ENCODE results near the gene RMND5A. TPM values are rescaled to one million over a fixed set of nuclear protein-coding genes. Genes with fewer than 3 reads are reported as not detected.
A peak's percentile ranks its signal among the peaks of the same experiment; 100 is the strongest.

RMND5A gene
- total RNA-seq, 6 experiments from 2014 or later: 22.2 to 45.6 (median 33.8) TPM

GRCh38 chr2:86809481-86810121 is 89.5 kb downstream of the RMND5A start:
- Histone ChIP-seq H3K9me3 (no peaks in the 10 kb centered on the region), H3K4me3 (no peak overlapping the region), H3K4me1 (peaks cover 0 to 27% (median 11%) of the 10 kb centered on the region in 4 donors), H3K27ac (no peak overlapping the region), H3K36me3 (no peaks in the 10 kb centered on the region), H3K27me3 (peaks cover 0 to 8% of the 10 kb centered on the region in 2 donors)
- ATAC-seq (no peak), DNase-seq (peak in 1 of 3 donors; percentile 19)
- WGBS (ENCODE audit: insufficient coverage, low coverage, low lambda C conversion rate, missing lambda C conversion rate): 21% methylated on average over 27 of the region's 43 CpGs
- no peak for TF ChIP-seq POLR2A (IDR thresholded peaks at IDR 0.05)
- TF ChIP-seq CTCF (IDR thresholded peaks at IDR 0.05): no peak
- intact Hi-C loops (cut with DNase I): no loop called here

GRCh38 chr2:86815611-86816010 is 95.5 kb downstream of the RMND5A start:
- no peak overlapping the region for H3K27ac ChIP-seq
- intact Hi-C loops (cut with DNase I): no loop called here

GRCh38 chr2:86818114-86818801 is 98.2 kb downstream of the RMND5A start:
- no peak overlapping the region for H3K27ac ChIP-seq

More at GRCh38 chr2:86815611-86816010, 95.5 kb downstream of the RMND5A start:
- no peak for TF ChIP-seq POLR2A (IDR thresholded peaks at IDR 0.05)
- TF ChIP-seq CTCF (IDR thresholded peaks at IDR 0.05): no peak
- Histone ChIP-seq H3K4me3 (no peak overlapping the region), H3K9me3 (no peaks in the 10 kb centered on the region), H3K36me3 (no peaks in the 10 kb centered on the region), H3K27me3 (no peaks in the 10 kb centered on the region), H3K4me1 (no peaks in the 10 kb centered on the region)
- WGBS (ENCODE audit: insufficient coverage, low coverage, low lambda C conversion rate, missing lambda C conversion rate): 42% methylated on average over 1 of the region's 1 CpG
- DNase-seq (no peak), ATAC-seq (no peak)

GRCh38 chr2:86818957-86819356 is 98.9 kb downstream of the RMND5A start:
- intact Hi-C loops (cut with DNase I): no loop called here
- DNase-seq: no peak
- TF ChIP-seq CTCF (IDR thresholded peaks at IDR 0.05) (no peak), POLR2A (IDR thresholded peaks at IDR 0.05) (no peak)
- Histone ChIP-seq H3K27ac (no peak overlapping the region), H3K36me3 (no peaks in the 10 kb centered on the region), H3K4me1 (no peaks in the 10 kb centered on the region), H3K9me3 (no peaks in the 10 kb centered on the region), H3K4me3 (no peak overlapping the region), H3K27me3 (no peaks in the 10 kb centered on the region)
- 71% methylated on average over 2 of the region's 2 CpGs for WGBS (ENCODE audit: insufficient coverage, low coverage, low lambda C conversion rate, missing lambda C conversion rate)
- ATAC-seq: no peak

More at GRCh38 chr2:86818114-86818801, 98.2 kb downstream of the RMND5A start:
- no peaks in the 10 kb centered on the region for H3K9me3 ChIP-seq
- H3K4me3 ChIP-seq: no peak overlapping the region
- intact Hi-C loops (cut with DNase I): no loop called here
- H3K4me1 ChIP-seq: no peaks in the 10 kb centered on the region
- DNase-seq: no peak
- no peaks in the 10 kb centered on the region for H3K27me3 ChIP-seq
- no peak for ATAC-seq
- H3K36me3 ChIP-seq: no peaks in the 10 kb centered on the region
- WGBS (ENCODE audit: insufficient coverage, low coverage, low lambda C conversion rate, missing lambda C conversion rate): 85% methylated on average over 4 of the region's 4 CpGs
- TF ChIP-seq POLR2A (IDR thresholded peaks at IDR 0.05): no peak
- TF ChIP-seq CTCF (IDR thresholded peaks at IDR 0.05): no peak
